Measurements from ENCODE around the gene CCL5.
A peak's percentile ranks its signal among the peaks of the same experiment; 100 is the strongest.
"Not testable (repeated sequence)": the region's sequence is repeated elsewhere in the genome, so short reads cannot be mapped to it uniquely, and the experiment has no call there.

CCL5 gene

GRCh38 chr17:35898283-35899070 lies 18.3 kb upstream of the CCL5 start:
- peak in 1 of 2 experiments; percentile 13 for DNase-seq

DNA sequence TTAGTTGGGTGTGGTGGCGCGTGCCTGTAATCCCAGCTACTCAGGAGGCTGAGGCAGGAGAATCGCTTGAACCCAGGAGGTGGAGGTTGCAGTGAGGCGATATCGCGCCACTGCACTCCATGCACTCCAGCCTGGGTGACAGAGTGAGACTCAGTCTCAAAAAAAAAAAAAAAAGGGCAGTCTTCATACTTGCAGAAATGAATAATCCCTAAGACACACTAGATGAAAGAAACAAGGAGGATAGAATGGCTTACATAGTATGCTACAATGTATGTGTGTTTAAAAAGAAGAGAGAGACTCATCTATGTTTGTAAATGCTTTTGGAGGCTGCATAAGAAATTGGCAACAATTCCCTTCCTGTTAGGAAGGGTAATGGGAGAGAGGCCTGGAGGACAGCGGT lies 17.6 kb upstream of the CCL5 start:
- not testable (repeated sequence) for DNase-seq

- no peak for DNase-seq
Measured at GRCh38 chr17:35895636-35896587, 15.8 kb upstream of the CCL5 start.

DNA sequence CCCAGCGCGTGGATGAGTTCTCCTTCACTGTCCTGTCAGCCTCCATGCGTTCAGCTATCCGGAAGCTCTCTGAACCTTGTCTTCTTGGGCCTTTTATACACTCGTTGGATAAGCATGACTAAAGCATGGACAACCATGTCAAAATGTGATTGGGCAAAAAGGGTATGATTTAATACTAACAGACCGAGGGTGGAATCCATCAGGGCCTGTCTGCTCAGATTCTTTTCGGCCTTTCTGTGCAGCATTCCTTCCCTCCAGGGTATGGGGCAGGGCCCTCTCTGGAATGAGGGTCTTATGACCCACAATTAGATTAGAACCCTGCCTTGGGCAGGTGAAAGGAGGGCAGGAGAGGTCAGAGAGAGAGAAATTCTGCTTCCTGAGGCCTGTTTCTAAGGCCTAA lies 14.0 kb upstream of the CCL5 start:
- no peak for DNase-seq

- no peak for DNase-seq
Measured at GRCh38 chr17:35893751-35894150, 13.6 kb upstream of the CCL5 start.

DNA sequence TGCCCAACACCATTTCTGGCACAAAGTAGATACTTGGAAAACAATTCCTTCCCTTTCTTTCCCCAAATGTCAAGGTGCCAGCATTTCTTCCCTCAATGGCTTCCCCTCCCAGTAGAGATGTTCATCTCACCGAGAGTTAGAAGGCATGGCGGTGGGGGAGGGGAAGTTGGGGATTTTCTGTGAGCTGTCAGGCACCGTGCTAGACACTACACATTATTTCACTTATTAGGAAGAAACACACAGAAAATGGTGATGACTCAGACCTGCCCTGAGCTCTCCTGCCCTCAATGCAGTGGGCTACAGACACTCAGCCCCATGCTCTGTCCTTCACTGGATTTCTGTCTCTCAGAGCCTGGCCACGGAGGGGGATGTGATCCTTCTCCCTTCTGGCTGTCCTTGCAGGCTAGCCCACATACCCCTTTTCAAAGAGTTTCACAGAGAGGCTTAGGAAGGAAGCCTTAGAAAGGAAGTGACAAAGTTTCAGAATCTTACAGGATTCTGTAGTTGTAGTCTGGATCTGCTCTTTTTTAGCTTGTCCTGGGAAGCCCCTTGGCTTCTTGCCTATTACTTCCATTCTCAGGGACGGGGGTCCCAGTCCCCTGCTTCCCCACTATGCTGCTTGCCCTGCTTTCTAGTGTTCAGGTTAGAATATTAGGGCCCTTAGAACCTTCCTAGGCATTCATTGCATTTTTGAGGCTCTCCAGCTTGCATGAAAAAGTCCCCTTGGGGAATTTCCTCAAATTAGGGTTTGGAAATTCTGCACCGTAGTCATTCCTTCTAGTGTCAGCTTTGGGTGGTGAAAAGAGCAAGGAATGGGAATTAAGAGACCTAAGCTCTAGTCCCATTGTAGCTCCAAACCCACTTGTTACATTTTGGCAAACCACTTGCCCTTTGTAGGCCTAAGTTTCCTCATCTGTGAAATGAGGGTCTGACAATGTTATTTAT lies 12.2 kb upstream of the CCL5 start:
- peak; percentile 50 to 52 for DNase-seq

GRCh38 chr17:35891269-35891668 lies 11.1 kb upstream of the CCL5 start:
- no peak for DNase-seq

DNA sequence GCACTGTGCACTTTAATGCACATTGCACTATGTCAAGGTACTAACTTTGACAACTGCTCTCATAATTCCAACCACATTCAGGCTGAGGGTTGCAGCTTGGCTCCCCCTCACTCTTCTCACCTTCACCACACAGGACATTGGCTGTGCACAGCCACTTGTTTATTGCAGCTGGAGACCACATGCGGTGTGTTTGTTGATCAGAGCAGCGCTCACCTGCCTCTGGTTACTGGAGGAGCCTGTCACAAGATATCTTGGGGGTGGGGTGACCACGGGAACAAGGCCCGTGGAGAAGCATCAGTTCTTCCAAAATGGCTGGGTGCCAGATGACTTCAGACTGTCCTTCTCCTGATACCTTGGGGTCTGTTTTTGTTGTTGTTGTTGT lies 10.6 kb upstream of the CCL5 start:
- DNase-seq, result no peak

- DNase-seq, result no peak
Measured at GRCh38 chr17:35889818-35890773, 9.9 kb upstream of the CCL5 start.

DNA sequence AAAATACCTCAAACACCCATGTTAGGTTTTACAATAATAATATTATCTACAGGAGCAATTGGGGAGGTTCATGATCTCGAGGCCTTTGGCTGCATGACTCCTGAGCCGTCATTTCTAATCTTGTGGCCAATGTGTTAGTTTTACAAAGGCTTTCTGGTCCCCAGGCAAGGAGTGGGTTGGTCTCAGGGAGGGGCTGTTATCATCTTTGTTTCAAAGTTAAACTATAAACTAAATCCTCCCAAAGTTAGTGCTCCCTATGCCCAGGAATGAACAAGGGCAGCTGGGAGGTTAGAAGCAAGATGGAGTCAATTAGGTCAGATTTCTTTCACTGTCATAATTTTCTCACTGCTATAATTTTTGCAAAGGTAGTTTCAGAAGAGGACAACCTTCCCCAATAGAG lies 9.1 kb upstream of the CCL5 start:
- no peak for DNase-seq

DNA sequence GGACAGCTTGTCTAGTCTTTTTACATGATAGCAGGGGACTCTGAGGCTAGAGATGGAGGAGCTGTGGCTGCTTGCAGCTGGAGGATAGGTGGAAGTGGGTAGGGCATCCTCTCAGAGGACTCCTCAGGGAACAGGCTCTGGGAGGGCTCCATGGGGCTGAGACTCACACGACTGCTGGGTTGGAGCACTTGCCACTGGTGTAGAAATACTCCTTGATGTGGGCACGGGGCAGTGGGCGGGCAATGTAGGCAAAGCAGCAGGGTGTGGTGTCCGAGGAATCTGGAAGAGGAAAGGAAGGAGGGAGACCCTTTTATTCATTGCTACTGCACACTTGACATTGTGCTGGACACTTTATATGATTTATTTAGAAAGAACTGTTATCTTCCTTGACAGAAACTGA lies 1.8 kb downstream of the CCL5 start:
- no peak for DNase-seq

DNA sequence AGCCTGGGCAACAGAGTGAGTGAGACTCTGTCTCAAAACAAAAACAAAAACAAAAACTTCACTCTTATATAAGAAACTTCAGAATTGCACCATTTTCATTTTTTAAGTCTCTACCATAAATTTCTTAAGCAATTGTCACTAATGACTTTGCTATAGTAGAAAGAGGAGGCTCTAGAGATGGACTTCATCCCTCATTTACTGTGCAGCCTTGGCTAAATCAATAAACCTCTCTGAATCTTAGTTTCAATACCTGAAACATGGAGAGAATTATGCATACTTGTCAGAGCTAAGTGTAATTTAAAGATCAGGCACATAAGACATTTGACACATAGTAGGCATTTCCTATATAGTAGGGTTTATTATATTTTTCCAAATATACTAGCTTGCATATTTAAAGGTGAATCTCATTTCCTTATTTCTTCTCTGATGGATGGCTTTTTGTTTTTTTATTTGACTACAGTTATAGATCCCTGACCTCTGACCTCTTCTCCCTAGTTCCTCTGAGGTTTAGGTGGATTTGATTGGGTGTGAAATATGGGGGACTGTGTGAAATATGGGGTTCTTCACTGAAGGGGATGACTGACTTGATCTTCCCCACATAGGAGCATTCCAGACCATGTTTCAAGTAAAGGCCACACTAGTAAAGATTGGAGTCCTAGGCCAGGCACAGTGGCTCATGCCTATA lies 2.7 kb downstream of the CCL5 start:
- DNase-seq, result no peak

DNA sequence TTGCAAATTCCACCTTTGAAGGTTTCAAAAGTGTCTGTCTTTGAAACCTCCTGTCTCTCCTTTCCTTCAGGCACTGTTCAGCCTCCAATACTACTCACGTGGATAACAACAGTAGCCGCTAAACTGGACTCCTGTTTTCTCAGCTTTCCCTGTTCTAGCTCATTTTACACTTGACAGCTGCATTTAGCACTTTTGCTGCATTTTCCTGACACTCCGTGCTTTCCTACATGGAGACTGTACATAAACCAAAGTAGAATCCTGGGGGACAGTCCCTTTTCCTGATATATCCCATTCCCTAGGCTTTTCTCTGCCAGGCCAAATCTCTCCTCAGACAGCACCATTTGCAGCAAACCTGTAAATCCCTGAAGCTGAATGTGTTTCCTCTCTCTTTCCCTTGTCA lies 3.6 kb downstream of the CCL5 start:
- DNase-seq, result no peak

DNA sequence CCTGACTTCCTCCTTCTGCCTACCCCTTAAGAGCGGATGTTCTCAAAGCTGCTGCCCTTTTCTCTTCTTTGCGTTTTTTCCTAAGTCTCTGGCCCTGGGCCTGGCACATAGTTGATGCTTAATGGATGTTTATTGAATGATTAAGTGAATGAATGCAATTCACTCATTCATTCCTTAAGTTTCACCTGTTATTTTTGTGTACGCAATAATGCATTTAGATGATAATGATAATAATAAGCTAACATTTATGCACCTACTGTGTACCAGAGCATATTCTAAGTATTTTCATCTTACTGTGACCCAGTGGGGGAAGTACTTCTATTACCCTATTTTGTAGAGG lies 4.4 kb downstream of the CCL5 start:
- no peak for DNase-seq

DNA sequence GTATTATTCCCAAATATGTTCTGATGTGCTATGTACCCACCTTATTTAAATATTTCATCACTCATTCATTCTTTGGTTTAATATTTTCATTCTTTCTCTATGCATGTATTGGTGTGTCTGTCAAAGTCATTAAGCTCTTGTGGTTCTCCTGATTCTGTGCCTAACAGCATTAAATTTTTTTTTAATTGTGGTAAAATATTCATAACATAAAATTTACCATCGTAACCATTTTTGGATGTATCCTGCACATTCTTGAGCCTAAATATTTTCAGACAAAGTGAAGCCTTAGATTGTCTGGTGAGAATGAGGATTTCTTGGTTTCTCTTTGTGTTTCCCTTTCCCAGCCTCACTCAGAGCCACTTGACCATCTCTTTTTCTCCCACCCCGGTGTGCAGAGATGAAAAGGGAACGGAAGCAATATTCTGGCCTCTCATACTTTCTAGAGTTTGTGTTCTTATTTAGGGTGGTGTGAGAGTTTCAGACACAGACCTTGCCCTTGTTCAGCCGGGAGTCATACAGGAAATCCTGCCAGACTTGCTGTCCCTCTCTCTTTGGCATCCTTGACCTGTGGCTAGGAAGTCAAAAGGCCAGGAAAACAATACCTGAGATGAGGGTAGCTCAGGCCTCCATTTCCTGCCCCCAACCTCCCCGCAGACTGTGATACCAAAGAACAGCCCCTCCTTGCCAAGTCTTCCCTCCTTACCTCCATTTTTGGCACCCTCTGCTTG lies 4.9 kb downstream of the CCL5 start:
- no peak for DNase-seq

DNA sequence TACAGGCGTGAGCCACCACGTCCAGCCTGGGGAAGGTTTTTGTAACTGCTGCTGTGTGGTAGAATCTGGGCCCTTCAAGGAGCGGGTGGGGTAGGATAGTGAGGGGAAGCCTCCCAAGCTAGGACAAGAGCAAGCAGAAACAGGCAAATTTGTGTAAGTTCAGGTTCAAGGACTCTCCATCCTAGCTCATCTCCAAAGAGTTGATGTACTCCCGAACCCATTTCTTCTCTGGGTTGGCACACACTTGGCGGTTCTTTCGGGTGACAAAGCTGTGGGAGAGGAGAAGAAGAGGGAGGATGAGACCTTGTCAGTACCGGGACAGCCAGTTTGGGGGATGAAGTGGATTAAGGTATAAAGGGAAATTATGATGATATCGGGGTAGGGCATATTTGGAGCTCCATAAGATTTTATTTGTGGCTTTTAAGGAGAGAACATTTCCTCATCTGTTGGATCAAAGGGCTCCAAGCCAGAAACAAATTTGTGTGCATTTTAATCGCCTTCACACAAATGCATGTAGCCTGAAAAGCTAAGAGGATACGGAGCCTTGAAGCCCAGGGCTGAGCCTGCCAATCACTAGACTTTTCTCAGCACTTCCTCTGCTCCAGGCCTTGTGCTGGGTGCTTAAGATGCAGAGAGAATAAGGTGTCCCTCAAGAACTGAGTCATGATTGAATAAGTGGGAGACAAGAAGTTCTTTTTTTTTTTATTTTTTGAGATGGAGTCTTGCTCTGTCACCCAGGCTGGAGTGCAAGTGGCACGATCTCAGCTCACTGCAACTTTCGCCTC lies 7.8 kb downstream of the CCL5 start:
- DNase-seq, result no peak

DNA sequence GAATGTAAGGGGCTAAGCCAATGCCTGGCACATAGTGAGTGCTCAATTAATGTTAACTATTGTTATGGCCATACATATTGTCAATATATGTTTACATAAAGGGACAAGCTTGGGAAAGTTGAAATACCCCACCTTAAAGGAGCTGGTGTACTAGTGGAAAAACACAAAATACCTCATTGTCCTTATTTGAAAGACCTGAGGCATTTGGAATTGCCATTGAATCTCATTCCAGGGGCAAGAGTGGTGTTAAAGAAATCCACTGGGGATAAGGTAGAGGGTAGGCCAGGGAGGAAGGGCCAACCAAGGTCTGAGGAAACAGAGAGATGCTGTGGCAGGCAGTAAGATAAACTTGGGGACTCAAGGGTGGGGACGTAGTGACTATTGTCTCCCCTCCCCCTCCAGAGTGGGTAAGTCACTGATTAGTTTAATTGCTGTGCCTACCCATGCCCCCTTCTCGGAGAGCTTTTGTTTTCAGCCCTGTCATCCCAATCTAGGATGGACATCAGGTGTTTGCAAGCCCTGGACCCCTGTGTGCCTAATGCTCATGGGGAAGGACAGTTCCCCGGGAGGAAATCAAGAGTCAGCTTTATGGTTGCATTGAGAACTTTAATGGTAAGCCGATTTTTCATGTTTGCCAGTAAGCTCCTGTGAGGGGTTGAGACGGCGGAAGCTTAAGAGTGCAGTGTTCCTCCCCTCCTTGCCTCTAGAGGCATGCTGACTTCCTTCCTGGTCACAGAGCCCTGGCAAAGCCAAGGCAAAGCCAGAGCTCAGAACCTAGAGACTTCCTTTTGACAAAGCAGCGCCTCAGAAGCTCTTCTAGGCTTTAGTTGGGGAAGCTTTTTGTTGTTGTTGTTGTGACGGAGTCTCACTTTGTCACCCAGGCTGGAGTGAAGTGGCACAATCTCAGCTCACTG lies 9.0 kb downstream of the CCL5 start:
- no peak for DNase-seq

DNA sequence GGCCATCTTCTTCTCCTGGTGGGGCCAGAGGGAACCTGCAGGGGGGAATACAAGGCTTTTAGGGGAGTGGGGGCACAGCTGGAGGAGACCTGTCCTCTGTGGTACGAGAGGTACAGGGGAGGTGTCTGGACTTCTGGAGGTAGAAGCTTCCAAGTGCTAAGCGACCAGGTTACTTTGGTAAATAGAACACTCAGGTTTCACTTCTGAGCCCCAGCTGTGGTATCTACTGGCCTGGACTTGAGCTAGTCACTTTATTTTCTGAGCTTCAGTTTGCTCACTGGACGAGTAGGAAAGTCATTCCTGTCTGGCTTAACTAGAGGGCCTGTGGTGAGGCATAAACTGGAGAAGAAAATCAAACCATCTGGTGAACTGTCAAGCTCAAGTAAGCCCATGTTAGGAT lies 11.4 kb downstream of the CCL5 start, which contains the start of gene HEATR9:
Gene HEATR9, minus strand, starts transcription at position 155 of the 400 bp plus-strand sequence. Its CDS starts 149 bp downstream, at position 6.
- no peak for DNase-seq
